ENCODE measurements around the gene VMA21.
A peak's percentile ranks its signal among the peaks of the same experiment; 100 is the strongest.

The VMA21 gene

GRCh38 chrX:151396825-151397740, at the start of gene VMA21:
Gene VMA21 (plus strand): TSS chrX:151397206. CDS start chrX:151397309, 103 bp downstream.
- peak; percentile 87 for DNase-seq

DNA sequence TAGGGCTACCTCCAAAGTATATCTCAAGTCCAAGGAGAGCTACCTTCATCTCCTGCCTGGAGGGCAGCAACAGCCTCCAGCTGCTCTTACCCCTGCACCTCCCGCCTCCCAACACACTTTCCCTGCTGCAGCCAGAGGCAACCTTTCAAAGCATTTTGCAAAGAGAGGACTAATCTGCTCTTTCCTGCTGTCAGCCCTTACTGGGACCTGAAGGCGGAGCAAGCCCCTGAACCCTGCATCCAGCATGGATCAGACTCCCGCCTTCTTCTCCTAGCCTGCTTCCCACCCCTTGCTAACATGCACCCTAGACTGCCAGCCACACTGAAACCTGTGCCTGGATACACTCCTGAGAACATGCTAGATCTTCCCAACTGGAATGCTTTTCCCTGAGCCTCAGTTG, 37.7 kb upstream of the VMA21 start:
- no peak for DNase-seq

DNA sequence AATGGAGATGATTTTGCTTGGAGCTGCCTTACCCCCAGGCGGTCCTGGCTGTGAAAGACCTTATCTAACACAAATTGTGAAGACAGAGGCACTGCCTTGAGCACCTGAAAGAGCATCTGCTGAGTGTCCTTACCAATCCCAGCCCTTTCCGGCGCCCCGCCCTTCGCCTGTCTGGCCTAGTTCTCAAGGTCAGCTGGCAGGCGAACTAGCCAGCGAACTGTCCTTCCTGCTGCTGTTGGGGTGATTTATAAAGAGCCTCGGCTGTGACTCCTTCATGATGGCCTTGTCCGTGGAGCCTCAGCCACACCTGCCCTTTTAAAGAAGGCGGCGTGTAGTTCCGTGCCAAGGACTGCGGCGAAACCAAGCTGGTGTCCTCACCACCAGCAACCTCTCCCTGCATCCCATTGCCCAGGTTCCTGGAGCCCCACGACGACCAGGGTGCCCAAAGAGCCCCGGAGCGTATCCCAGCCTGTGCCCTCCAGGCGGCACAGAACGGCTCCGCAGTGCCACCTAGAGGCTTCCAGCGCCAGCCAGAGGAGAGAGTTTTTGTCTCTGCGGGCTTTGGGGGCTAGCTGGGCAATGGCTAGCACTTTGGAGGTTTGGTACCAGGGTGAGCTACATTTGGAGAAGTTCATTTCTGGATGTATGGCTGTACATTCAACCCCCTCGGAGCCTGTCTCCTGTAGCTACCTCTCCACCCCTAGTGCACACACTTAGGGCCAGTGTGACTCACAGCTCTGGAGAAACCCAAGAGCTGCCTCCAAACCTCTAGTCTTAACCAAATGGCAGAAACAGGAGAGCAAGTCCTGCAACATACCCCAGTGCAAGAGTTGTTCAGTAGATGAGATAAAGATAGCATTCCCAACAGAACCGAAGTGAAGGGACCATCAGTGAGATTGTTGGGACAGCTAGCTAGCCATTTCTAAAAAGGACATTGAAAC, 36.8 kb upstream of the VMA21 start:
- peak; percentile 47 for DNase-seq

DNA sequence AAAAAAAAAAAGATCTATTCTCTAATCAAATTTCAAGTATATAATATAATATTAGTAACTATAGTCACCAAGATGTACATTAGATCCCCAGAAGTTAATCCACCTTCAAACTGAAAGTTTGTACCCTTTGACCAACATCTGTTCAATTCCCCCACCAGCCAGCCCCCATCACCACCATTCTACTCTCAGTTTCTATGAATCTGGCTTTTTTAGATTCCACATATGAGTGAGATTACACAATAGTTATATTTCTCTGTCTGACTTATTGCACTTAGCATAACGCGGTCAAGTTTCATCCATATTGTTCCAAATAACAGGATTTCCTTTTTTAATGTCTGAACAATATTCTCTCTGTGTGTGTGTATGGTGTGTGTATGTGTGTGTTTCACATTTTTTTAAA, 33.7 kb upstream of the VMA21 start:
- no peak for DNase-seq

DNA sequence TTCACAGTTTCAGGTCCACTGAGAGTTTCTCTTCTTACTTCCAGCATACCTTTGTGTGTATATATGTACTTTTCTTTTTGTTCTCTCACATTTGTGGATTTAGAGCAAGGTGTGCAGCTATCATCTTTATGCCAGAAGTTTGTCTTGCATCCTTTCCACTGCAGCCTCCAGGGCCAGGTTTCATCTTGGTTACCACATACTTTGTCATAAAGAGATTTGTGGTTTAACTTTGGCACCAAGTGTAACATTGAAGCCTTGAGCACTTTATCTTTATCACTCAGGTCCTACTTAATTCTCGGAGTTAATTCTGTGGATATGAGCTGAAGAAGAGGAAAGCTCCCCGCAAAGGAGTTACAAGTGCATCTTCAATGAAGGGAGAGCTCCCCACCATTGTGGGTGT, 31.4 kb upstream of the VMA21 start:
- DNase-seq, result no peak

DNA sequence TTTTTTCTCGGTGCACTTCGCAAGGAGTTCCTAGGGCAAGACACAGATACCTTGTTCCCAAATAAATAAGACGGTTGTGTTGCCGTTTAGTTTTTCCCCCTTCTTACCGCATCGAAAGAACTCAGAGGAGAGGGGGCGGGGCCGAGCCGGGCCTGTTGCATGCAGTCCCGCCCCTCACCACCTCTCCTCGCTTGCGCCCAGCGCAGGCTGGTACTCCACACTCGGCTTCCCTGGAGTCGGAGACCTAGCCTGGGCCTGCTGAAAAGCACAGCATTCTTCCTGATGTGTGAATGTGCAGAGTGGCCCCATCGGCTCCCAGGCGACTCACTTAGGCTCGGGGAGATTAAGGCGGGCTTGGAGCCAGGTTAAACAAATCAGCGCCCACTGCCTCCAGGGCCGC, 26.1 kb upstream of the VMA21 start:
- DNase-seq, result no peak

GRCh38 chrX:151384807-151385206, 12.2 kb upstream of the VMA21 start:
- DNase-seq, result peak; percentile 54

- no peak for DNase-seq
These were observed 10.1 kb upstream of the VMA21 start for GRCh38 chrX:151386838-151387459.

- no peak for DNase-seq
These were observed 5.3 kb upstream of the VMA21 start for GRCh38 chrX:151391722-151392121.

DNA sequence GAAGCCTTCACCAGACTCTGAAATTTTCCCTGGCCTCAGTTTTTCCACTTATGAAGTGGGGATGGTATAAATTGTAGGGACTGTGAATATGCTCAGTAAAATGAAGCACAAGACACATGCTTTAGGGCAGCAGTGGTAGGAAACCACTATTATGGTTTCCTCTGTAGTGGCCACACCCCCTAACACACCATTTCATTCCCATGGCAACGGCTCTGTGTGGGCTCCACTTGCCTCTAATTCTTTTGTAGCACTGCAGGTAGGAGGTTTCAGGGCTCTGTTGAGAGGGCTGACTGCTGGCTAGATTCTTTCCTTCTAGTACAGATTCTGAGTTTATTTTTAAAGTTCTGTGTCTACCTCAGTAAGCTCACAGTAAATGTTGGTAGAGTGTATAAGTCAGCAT, 3.5 kb upstream of the VMA21 start:
- DNase-seq, result no peak

DNA sequence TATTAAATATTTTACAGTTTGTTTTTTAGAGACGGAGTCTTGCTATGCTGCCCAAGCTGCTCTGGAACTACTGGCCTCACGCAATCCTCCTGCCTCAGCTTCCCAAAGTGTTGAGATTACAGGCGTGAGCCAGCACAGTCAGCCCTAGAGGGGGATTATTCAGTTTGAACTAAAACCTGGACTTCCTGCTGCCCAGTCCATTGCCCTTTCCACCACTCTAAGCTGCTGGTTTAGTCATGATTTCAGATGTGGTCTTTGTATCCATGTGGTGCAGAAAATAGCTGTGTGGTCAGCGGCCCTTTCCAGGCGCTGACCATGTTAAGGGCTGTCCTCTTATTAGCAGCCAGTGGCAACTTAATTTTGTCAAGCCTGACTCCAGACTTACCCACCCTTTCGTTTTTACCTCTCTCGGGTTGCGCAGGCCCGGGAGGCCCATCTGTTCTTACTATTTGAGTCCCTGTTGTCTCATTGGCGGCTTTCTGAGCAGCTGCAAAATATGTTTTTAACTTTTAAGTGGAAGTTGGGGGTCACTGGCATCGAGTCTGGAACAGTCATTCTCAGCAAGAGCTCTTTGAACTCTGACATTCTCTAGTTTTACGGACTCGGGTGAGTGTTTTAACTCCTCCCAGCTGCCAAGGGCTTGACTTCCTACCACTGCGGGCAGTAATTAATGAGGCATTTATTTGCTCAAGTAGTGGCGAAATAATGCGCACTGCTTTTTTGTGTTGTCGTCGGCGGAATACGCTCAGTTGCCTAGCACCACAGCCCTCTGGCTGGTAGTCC, 773 bp upstream of the VMA21 start:
- DNase-seq, result peak; percentile 56

DNA sequence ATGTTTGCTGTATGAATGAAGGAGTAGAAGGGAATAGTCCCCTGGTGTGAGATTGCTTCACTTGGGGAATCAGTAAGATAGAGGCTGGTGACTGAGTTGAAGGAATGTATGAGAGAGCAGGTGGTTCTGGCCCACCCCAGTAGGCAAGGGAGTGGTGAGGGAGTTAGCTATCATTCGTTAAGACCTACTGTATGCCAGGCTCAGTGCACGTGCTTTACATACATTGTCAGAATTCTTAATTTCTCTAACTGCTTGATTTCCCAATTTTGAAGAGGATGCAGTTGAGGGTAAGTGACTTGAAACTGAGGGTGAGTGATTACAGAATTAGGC, 700 bp downstream of the VMA21 start:
- DNase-seq, result no peak

- no peak for DNase-seq
These were observed 1.3 kb downstream of the VMA21 start for GRCh38 chrX:151398346-151398745.

DNA sequence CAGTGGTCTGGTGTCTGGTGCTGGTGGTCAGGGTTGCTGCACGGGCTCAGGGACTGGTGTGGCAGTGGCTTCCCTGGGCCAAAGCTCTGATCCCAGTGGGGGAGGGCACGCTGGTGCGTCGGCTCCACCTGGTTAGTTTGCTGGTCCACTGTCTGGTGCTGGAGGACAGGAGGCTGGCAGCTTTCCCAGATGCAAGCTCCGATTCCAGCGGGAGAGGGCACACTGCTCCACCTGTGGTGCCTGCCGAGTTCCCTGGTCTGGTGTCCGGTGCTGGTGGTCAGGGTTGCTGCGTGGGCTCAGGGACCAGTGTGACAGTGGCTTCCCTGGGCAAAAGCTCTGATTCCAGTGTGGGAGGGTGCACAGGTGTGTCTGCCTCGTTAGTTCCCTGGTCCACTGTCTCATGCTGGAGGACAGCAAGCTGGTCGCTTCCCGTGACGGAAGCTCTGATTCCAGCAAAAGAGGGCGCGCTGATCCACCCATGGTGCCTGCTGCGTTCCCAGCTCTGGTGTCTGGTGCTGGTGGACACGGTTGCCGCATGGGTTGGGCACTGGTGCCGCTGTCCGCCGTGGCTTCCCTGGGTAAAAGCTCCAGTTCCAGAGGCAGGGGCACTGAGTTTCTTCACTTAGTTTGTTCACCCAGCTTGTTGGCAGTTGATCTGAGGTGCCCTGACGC, 5.8 kb downstream of the VMA21 start:
- no peak for DNase-seq

- no peak for DNase-seq
These were observed 19.6 kb downstream of the VMA21 start for GRCh38 chrX:151416579-151416978.

- no peak for DNase-seq
These were observed 22.8 kb downstream of the VMA21 start for GRCh38 chrX:151419782-151420181.

GRCh38 chrX:151424505-151424904, 27.5 kb downstream of the VMA21 start:
- DNase-seq, result no peak

DNA sequence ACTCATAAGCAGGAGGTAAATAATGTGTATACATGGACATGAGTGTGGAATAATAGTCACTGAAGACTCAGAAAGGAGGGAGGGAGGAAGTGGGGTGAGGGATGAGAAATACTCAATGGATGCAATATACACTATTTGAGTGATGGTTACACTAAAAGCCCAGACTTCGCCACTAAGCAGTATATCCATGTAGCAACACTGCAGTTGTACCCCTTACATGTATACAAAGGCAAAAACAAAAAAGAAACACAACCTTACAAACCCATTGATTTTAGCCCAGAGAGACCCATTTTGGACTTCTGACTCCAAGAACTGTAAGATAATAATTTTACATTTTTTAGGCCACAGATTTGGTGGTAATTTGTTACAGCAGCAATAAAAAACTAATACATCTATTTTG, 51.5 kb downstream of the VMA21 start:
- no peak for DNase-seq

GRCh38 chrX:151458824-151459223, 61.8 kb downstream of the VMA21 start:
- no peak for DNase-seq
